HG02678 (cell line): ENCODE results near the gene IGF1R.

Experiments used
- ATAC-seq: cut with Tn5 transposase; IDR thresholded peaks from one replicate; pipeline ENCODE4 v1.9.1; 2021; ENCODE audit warnings: mild to moderate bottlenecking, moderate library complexity; ENCODE audit not compliant: unreplicated experiment

IGF1R gene

DNA sequence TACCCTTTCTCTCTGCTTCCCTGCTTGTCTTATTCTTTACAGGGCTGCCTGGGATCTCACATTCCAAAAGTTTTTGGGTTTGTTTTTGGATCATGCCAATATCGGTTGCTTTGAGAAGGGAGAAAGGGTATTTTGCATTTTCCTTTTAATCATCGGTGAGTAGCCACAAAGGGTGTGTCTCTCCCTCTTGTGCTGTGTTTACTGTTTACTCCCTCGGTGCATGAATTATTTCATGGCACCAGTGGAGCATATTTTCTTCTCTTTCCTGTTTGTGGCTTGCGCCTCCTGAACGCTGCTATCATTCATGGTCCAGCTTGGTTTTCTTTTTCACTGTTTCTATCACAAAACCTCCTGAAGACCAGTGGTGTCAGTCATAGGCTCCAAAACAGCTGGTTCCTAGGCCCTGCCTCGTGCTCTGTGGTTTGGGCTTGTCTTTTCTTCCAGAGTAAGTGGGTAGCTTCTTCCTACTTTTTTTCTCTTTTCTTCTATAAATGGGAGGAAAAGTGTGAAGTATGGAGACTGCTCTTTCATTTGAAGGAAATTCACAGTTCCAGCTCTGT lies 54.9 kb downstream of the IGF1R start:
- no peak for ATAC-seq

DNA sequence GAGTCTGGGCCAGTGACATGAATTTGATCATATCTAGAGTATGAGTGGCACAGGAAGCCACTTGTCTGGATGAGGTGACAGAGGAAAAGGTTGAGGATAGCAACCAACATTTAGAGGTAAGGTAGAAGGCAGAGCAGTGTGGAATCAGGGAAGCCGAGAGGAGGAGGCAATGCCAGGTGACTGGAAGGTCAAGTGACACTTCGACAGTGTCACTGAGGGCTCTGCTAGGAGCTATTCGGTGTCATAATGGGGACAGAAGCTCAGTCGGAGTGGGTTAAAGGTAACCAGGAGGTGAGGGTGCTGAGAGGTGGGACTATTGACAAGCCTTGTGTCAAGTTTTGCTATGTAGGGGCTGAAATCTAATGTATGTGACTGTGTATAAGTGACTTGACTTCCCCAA lies 56.7 kb downstream of the IGF1R start:
- no peak for ATAC-seq

DNA sequence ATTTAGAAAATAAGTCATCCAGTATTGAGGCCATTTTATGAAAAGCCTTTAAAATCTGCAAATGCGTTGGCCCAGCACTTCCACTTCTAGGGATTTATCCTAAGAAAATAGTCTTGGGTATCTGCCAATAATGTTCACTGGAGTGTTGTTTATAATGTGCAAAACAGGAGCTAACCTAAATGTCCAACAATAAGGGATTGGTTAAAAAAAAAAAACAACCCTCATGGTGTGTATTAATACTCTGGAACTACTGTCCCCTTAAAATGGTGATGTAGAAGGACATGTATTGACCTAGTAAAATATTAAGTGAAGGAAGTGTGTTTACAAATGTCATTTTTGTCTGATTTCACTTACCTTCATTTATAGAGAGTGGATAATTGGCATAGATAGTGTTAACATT lies 58.0 kb downstream of the IGF1R start:
- no peak for ATAC-seq

- ATAC-seq: no peak
These were observed 58.6 kb downstream of the IGF1R start for GRCh38 chr15:98706986-98707385.

DNA sequence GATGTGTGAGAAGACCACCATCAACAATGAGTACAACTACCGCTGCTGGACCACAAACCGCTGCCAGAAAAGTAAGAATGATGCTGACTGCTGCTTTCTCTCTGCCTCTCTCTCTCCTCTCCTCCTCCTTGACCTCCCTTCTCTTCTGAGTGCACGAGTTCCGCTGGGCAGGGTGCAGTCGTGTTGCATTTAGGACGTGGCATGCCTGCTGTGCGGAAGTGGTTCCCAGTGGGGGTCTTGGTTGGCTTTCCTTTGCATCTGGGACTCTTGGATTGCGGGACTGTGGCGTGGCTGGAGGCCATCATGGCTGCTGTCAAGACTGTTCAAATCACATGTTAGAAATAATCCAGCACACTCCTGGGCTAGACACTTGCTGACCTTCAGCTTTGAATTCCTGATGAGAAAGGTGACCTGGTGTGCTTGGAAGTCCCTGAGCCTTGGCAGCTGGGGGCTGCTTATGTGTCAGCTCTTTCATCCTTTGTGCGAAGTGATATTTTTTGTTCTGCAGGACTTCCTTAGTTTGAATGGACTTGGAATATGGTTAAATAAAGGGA lies 59.8 kb downstream of the IGF1R start:
- no peak for ATAC-seq

GRCh38 chr15:98711810-98712209 lies 63.5 kb downstream of the IGF1R start:
- no peak for ATAC-seq

- ATAC-seq: no peak
These were observed 64.7 kb downstream of the IGF1R start for GRCh38 chr15:98712845-98713584.

GRCh38 chr15:98713585-98714001 lies 65.3 kb downstream of the IGF1R start:
- peak; percentile 75 for ATAC-seq

DNA sequence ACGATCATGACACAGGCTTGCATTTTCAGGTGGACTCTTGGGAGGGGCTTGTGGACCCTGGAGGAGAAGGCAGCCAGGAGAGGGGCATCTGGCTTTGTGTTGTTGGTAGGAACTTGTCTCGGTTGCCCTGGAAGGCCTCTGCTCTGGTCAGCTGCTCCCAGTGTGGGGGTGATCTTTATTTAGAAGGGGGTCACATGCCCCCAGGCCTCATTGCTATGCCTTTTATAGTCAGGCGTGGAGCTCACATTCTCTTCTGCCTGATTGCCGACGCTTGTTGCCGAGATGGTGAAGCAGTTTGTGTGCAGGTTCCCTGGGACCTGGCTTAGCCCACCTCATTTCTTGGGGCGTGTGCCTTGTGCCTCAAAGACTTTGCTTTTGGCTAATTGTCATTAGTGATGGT lies 66.6 kb downstream of the IGF1R start:
- no peak for ATAC-seq

GRCh38 chr15:98715401-98715800 lies 67.1 kb downstream of the IGF1R start:
- no peak for ATAC-seq

DNA sequence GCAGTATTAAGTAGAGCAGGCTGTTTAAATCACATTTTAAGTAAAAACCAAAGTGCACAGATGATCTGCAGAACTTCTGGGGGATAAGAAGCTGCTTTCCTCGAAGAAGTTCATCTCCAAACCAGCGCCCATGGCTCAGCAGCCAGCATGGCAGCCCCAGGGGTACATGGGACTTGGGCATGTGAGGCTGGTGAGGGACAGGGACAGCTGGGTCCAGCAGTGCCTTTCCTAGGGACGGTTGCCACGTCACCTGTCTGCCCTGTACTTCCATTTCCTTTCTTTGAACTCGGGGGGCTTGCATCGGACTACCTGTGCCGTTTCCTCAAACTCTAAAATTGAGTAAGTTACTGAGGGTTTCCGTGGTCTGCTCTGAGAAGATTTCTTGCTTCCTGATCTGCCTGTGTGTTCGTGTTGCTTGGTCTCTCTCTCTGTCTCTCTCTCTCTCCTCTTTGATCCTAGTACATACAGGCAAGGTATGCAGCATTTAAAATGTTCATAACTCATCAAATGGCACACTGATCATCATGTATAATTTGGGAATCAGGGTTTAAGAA lies 67.6 kb downstream of the IGF1R start:
- ATAC-seq: no peak

DNA sequence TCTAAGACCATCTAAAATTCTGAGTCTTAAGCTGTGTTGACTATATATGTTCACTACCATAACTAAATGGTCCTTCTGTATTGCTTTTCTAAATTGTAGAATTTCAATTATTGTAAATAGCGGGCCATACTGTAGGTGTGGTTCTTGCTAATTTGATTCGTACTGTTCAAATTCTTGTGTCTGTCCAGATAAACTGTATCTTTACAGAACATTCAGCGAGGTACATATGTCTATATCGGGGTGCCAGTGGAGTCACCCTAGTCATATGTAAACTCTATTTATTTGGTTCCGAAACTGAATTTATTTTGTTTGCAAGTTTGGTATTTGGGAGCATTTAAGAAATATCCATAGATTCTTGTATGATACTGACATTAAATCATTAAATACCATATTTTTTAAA lies 69.0 kb downstream of the IGF1R start:
- ATAC-seq: no peak

- ATAC-seq: no peak
These were observed 69.6 kb downstream of the IGF1R start for GRCh38 chr15:98717942-98718341.

GRCh38 chr15:98718426-98719136 lies 70.2 kb downstream of the IGF1R start:
- ATAC-seq: no peak

- no peak for ATAC-seq
These were observed 70.9 kb downstream of the IGF1R start for GRCh38 chr15:98719137-98719740.

GRCh38 chr15:98720031-98720430 lies 71.7 kb downstream of the IGF1R start:
- no peak for ATAC-seq

DNA sequence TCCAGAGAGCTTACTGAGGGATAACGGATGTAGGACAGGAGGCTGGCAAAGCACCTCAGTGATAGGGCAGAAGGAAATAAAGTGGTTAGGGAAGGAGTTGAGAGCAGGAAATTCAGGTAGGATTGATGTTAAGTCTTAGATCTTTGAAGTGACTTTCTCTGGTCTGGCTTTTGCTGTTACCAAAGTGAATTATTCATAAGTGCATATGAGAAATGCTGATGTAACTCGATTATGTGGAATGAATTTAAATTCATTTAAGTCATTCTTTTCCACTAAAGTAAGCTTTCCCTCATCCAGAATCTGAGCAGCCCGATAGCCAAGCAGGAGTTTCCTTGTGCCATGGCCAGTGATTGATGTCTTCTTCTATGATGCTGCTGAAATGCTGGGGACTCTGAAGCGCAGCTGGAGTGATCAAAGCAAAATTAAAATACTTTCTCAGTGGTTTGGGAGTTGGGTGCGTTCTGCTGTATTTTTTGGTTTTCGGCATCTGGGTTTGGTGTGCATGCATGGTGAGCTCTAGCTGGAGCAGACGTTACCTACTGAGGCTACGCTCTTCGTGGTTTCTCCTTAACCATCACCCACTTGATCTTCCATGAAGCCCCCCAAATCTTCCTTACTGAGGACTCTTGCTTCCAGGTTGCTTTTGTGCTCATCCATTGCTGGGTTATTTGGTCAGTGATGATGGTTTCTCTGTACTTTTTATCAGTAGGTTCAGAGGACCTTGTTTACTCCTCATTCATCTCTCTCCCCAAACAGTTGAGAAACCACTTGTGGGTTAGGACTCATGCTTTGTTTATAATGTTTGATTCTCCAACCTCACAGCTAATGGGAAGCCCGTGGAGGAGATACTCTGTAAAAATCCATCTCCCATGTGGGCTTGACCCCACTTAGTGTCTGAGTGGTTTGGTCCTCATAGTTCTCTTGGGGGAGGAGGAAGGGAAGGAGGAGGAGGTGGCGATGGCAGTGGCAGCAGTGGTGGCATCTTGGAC lies 72.5 kb downstream of the IGF1R start:
- ATAC-seq: no peak

DNA sequence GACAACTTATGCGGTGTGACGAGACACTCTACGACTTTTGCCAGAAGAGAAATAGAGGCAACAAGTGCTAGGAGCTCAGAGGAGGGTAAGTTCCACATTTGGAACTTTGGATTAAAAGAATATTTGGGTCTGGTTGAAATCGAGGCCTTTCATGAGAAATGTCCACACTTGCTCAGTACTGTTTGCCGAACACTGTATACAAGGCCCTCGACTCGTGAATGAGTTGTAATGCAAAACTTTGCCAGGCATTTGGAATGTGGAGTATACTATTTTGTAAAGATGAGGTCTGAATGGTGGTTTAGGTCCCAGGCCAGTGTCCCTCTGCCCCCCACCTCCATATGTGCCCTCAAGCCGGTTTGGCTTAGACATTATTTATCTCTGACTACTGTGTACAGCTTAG lies 73.9 kb downstream of the IGF1R start:
- ATAC-seq: no peak

- no peak for ATAC-seq
These were observed 74.3 kb downstream of the IGF1R start for GRCh38 chr15:98722645-98723044.

DNA sequence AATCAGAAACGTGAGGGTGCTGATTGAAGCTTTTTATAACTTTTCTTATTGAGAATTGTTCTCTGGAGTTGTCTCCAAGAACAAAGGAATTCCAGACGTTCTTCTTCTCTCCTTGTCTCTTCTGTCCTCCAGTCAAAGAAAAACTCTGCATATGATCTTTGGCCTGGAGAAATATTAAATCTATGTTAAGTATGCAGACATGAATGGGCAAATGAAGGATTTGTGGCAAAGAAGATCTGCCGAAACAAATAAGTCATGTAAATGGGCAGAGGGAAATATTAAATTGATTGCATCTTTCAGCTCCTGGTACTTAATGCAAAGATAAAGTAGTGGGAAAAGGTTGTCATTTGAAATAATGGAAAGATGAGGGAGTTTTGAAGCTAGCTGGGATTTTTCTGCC lies 74.9 kb downstream of the IGF1R start:
- ATAC-seq: no peak
